RKO (cell line): ENCODE measurements around the gene PTPRR.

Experiments used
- DNase-seq: peaks from one replicate; pipeline ENCODE4 v3.0.0-alpha.2; 2016; ENCODE audit warnings: low spot score

Gene PTPRR

DNA sequence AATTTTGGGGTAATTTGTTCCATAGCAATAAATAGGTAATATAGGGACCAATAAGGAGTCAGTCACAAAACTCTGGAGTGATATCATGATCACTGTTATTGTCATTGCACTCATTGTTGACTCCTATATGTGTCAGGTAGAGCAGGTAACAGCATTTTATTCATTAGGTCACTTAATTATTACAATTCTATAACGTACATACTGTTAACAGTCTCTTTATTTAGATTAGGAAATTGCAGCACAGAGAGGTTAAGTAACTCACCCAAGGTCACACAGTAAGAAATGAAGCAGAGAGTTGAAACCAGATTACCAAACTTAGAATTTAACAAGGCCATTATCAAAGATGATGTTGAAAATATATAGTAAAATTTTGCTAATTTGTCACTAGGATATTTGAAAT, 233.6 kb downstream of the PTPRR start:
- no peak for DNase-seq

GRCh38 chr12:70686299-70686698, 234.2 kb downstream of the PTPRR start:
- no peak for DNase-seq

GRCh38 chr12:70683976-70684375, 236.6 kb downstream of the PTPRR start:
- no peak for DNase-seq

DNA sequence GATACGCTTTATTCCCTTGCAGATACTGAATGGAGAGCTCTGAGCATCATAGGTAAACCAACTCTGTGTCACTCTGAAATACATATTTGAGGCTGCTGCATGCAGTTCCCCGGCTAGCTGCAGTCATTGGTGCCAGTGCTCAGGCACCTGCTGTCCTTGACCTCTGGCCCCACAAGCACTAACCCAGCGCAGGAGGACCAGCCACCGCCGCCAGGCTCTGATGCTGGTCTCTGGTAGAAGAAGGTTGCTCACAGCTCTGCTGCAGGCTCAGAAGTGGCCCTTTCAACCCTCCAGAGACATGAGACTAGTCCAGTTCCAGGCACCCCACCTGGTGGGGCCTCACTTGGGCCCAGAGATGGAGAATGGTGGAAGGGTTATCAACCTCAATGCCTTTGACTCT, 248.8 kb downstream of the PTPRR start:
- DNase-seq: no peak

DNA sequence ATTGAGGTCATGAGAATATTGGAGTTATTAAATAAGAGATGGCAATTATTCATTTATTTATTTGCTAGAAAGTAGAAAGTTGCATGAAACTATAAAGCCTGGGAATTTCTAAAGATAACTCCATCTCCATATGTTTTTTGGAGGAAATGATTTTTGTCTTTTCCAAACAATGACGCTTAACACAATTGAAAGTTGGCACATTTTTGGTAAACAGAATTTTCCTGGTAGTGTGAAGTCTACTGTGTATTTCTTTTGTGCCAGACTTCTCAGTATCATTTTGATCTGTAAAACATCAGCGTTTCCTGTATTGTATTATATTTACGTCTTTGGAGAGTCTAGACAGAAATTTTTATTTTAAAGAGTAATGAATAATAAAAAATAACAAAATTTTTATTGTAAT, 249.6 kb downstream of the PTPRR start:
- DNase-seq: no peak

DNA sequence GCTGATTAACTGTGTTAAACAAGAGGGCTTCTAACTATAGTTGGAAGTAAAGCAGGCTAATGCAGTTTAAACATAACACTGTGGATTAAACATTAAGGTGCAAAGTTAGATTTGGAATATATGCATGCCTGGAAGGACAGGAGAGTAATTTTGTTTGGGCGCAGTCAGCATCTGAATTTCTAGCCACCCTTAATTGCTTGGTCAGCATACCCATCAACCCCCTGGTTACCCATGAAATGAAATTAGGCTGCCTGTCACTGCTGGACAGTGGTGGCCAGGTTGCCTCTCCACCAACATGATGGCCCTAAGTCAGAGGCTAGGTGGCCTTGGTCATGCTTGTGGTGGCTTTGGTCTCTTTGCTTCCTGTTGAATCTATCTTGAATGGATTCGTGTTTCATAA, 253.3 kb downstream of the PTPRR start:
- no peak for DNase-seq

DNA sequence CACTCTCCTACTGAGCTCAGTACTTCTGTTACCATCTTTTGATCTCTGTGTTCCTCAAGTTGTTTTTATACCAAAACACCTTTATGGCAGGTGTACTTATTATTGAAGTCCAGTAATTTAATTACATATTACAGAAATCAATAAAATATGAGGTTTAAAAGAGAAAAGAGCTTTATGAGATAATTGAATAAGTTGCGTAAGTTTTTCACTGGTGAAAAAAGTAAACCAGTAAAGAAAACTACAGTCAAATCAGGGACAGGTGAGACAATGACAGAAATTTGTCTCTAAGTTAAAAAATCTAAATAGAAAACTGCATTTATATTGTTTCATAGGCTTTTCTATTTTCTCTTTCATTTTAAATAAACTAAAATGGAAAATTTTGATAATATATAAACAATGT, 254.2 kb downstream of the PTPRR start:
- DNase-seq: no peak

DNA sequence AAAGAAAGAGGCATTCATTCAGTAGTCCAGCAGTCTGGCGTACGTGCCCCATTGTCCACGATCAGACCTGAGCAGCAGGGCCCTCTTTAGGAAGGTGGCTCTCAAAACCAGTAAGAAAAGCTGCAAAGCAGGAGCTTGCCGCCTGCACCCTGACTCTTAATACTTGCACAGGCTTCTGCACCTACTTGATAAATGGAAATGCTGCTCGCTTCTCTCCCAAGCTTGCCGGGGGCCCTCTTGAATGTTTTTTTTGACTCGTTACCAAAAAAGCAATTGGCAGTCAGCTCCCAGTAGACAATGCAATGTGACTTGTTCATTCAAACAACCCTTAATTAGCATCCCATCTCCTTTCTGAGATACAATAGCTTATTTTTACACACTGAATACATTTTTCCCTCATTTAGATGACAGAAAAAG, 256.1 kb downstream of the PTPRR start:
- DNase-seq: no peak

- no peak for DNase-seq
These were observed 256.7 kb downstream of the PTPRR start for GRCh38 chr12:70663838-70664237.

- DNase-seq: no peak
These were observed 258.9 kb downstream of the PTPRR start for GRCh38 chr12:70661466-70662161.

- peak; percentile 48 for DNase-seq
These were observed 259.8 kb downstream of the PTPRR start for GRCh38 chr12:70660620-70661219.

GRCh38 chr12:70660002-70660604, 260.4 kb downstream of the PTPRR start:
- no peak for DNase-seq

DNA sequence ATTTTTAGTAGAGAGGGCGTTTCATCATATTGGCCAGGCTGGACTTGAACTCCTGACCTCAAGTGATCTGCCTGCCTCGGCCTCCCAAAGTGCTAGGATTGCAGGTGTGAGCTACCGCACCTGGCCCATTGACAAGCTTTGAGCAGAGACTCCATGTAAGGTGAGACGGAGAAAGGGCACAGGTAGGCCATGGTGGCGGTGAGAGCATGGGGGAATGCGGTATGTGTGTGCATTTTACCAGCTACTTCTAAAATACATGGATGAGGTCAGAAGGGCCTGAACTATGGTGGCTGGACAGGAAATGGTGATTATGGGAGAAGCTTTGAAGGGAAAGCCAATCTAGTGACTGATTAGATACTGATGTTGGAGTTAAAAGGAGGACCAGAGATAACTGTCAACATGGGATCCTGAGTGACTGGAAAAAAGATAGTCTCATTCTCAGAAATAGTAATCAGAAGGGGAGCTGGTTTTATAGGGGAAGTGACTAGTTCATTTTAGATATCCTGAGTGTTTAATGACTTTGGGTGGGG, 261.4 kb downstream of the PTPRR start:
- no peak for DNase-seq

- no peak for DNase-seq
These were observed 262.8 kb downstream of the PTPRR start for GRCh38 chr12:70657616-70658286.

DNA sequence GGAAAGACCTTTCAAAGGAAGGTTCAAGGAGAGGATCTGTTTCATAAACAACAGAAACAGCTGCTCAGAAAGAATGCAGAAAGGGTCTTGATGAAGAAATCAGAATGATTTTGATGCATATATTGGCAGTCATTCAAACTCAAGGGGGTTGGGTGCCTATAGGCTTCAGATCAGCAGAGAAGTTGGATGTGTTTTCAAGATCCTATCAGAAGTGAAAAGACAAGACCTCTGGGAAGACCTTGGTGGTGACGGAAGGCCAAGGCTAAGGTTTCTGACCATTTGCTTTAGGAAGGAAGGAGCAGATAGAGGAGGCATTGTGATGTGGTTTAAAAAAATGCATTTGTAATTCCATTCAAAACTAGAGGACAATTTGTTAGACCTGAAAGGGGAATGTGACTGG, 268.1 kb downstream of the PTPRR start:
- DNase-seq: no peak

DNA sequence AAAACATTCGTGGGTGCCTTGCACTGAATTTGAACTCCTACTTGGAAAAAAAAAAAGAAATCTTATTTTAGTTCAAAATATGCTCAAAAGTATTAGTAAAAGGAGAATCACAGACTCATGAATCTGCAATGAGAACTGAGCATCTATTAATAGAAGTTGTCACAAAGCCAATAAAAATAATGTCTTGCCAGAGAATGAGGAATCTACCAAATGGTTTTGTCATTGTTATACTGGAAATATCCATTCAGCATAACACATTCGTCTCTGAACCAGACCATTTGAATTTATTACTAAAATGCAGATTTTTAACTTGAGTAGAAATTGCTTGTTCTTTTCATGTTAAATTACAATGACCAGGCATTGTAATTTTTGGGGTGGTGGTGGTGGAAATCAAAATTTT, 271.7 kb downstream of the PTPRR start:
- DNase-seq: no peak

GRCh38 chr12:70648191-70648590, 272.3 kb downstream of the PTPRR start:
- DNase-seq: no peak

- DNase-seq: no peak
These were observed 273.7 kb downstream of the PTPRR start for GRCh38 chr12:70646850-70647249.

- peak; percentile 83 for DNase-seq
These were observed 274.8 kb downstream of the PTPRR start for GRCh38 chr12:70645494-70646317.

GRCh38 chr12:70644861-70645260, 275.7 kb downstream of the PTPRR start:
- no peak for DNase-seq

- DNase-seq: no peak
These were observed 276.6 kb downstream of the PTPRR start for GRCh38 chr12:70643939-70644338.

DNA sequence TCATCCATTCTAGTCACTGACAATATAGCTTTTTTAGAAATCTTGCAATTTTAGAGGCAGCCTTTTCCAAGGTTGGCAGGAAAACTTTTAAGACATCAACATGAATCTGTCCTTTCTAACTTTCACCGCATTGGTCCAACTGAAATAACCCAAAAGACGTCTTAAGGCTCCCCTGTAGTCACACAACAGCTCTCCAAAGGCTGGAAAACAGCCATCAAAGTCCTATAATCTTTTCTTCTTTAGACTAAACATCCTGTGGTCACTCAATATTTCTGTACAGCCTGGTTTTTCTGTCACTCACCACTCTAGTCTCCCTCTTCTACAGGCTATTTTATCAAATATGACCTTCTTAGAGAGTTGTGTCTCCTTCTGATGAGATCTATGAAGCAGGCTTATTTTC, 278.8 kb downstream of the PTPRR start:
- DNase-seq: no peak
